Activated CD4-positive, CD25-positive, alpha-beta regulatory T cell treated with anti-CD3 and anti-CD28 coated beads, Interleukin-2, amount 50 U/mL, for 72 hours (primary cell): ENCODE results near the gene CD28.

ENCODE experiments used
- DNase-seq: peaks from one replicate; pipeline ENCODE4 v3.0.0; 2021

Gene CD28

DNA sequence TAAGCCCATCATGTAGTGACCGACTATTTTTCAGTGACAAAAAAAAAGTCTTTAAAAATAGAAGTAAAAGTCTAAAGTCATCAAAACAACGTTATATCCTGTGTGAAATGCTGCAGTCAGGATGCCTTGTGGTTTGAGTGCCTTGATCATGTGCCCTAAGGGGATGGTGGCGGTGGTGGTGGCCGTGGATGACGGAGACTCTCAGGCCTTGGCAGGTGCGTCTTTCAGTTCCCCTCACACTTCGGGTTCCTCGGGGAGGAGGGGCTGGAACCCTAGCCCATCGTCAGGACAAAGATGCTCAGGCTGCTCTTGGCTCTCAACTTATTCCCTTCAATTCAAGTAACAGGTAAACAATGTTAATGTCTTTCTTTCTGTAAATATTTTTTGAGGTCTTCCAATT, at the start of gene CD28:
CD28 (plus strand) TSS at position 237 of the 400 bp plus-strand sequence; CDS start at position 295, 58 bp downstream.
- DNase-seq: peak; percentile 83

DNA sequence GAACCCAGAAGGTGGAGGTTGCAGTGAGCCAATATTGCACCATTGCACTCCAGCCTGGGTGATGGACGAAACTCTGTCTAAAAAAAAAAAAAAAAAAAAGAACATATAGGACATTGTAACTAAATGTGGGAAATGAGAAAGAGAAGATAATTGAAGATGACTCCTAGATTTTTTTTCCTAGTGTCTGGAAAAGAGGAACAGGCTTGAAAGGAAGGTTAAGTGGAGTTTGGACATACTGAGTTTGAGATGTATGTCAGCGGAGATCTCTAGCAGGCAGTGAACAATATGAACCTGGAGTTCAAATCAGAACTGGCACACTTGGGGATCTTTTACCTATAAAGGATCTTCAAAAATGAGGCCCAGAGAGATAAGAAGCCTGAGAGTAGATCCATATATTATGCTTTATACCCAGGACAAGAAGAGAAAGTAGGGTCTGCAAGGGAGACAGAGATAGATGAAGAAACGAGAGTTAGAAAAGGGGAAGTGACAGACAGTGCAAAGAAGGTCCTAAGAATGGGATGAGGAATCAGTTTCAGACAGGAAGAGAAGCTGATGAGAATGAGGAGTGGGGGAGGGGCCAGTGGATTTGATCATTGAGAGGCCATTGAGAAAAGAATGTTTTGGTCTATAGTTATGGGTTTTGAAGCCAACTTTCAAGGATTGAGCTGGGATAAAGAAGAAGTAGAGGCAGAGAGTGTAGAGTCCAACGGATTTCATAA, 46.9 kb upstream of the CD28 start:
- no peak for DNase-seq

DNA sequence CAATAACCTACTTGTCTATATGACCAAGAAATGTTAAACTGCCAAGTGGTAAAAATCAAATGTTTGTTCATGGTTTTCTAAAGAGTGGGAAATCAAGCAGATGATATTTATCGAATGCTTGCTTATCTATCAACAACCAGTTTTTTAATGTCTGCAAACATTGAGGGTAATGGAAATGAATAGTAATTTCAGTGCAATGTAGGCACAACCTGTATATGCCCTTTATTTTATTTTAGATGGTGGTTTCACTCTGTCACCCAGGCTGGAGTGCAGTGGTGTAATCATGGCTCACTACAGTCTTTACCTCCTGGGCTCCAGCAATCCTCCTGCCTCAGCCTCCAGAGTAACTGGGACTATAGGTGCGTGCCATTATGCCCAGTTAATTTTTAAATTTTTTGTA, 46.0 kb upstream of the CD28 start:
- DNase-seq: no peak

DNA sequence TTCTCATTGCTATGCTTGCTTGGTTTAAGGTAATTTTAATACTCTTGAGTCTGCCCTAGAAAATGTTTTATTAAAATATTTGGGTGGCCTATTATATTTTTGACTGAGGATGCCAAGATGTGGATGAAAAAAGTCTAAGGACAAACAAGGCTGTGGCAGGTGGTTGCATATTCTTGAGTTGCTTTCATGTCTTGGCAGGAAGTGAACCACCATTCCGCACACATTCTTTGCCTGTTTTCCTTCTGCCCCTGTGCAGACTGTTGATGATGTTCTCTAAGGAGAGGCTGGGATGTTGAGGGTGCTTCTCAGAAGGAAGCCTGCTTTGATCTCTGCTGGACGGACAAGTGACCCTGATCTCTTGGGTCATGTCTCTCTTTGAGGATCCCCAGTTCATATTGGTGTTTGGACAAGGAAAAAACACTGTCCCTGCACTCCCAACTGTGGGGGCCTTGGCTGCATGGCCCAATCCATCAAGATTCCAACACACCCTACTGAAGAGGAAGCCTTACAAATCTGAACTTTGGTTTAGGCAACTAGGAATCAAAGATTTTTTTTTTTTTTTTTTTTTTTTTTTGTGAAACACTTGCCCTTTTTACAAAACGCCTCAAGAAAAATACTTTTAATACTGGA, 45.0 kb upstream of the CD28 start:
- no peak for DNase-seq

DNA sequence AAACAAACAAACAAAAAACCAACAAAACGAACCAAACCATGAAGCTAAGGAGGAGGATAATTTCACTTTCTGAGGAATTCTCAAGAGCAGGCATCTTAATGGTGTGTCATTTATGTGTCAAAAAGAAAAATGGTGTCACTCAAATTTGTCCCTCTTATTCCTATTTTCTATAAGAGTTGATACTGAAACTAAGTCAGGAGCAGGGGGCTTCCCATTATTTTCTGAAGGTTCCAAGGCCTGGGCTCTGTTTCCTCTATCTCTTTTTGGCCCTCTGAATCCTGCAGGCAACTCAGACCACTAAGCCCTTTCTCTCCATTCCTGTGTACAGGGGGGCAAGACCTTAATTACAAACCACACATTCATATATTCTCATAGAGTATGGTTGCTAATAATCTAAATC, 44.0 kb upstream of the CD28 start:
- no peak for DNase-seq

DNA sequence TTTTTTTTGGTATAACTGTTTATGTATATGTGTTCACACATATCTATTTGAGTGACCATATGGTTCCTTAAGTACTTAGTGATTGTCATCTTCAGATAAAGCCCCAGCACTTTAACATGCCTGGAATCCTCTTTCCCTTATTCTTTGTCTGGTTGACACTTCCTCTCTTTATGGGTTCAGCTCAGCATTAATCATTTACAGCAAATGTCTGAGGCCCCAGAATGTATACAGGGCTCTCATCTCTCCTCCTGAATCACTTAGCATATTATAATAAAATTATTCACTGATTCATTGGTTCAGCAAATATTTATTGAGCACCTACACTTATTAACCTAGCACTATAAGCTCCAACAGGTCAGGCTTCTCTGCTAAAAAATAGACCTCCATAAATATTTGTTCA, 43.5 kb upstream of the CD28 start:
- no peak for DNase-seq

DNA sequence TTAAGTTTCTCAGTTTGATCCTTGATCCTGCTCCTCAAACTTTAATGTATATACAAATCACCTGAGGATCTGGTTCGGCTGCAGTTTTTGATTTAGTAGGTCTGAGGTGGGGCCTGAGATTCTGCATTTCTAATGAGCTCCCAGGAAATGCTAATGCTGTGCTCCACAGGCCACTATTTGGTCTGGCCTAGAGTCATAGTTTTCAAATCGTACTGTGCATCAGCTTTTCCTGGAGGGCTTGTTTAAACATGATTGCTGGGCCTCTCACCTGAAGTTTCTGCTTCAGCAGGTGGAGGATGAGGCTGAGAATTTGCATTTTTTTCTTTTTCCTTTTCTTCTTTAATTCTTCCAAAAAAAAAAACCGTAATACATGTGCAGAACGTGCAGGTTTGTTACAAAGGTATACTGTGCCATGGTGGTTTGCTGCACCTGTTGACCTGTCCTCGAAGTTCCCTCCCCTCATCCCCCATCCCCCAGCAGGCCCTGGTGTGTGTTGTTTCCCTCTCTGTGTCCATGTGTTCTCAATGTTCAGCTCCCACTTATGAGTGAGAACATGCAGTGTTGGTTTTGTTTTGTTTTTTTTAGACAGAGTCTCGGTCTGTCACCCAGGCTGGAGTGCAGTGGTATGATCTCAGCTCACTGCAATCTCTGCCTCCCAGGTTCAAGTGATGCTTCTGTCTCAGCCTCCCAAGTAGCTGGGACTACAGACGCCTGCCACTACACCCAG, 42.2 kb upstream of the CD28 start:
- DNase-seq: no peak

DNA sequence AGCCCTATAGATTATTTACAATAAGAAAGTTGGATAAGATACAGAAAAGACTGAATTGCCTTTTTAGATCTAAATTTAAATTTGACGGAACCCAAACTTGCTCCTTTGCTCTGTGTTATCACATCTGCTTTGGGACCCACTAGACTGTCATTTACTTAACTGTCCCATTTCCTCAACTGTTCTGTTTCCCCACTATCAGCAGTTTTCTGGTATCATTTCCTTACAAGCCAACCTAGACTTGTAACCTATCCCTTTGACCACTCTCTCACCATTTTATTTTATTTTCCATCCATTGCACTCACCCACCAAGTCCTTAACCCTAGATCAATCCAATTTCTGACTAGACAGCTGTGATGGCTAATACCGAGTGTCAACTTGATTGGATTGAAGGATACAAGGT, 38.6 kb upstream of the CD28 start:
- DNase-seq: no peak

DNA sequence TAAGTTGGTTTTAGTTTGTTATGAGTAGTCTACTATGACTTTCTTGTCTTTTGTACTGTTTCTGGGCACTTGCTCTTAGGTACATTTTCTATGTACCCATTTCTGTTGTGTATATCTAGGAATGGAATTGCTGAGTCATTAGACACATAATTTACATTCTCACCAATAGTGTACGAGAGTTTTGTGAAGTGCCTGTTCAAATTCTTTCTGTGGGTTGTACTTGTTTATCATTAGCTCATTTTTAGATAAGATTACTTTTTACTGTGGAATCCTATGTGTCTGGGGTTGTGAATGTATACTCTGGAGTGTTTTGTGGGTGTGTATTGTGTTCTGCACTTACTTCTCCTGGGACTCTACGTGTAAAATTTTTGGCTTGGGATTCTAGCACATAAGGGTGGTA, 36.6 kb upstream of the CD28 start:
- DNase-seq: no peak

DNA sequence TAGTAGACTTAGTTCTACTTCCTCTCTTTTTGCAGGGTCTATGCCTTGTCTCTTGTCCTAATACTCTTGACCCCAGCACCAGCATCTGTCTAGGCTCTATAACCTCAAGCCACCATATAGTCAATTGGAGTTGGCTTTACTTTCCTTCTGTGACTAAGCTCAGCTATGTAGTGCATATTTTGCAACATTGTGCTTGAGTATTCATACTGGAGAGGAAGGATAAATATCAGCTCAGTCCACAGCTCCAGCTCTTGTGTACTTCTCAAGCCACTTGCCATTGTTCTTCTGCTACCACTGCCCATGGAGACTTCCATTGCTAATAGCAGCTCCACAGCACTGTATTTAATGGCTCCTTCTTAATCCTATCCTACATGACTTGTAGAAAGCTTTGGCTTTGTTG, 35.5 kb upstream of the CD28 start:
- DNase-seq: no peak

DNA sequence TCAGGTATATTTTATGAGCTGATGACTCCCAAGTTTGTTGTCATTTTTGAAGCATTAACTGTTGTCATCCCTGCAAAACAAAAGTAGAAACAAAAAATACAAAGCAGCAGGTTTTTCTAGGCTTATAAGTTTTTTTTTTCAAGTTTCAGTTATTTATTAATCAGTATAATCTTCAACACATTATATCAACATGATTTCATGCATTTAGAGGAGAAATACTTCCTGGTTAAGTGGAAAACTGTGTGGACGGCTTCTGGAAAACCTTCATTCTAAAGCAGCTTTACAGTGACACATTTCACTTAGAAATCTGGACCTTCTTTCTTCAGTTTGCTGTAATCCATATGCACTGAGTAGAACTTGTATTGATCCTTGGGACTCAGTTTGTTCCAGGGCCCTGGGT, 34.6 kb upstream of the CD28 start:
- no peak for DNase-seq

DNA sequence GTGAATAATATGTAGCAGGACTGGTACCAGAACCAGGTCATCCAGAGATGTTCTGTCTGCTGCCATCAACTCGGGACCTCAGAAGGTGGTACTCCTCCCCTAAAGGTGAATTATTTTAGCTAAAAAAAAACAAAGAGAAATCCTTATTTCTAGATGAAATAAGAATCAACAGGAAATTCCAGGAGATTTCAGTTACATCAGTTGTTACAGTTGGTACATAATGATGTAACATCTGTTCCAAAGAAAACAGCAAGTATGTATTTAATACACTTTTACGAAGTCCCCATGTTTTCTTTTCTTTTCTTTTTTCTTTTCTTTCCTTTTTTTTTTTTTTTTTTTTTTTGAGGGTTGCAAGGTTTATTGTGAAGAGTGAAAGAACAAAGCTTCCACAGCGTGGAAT, 33.6 kb upstream of the CD28 start:
- DNase-seq: no peak

DNA sequence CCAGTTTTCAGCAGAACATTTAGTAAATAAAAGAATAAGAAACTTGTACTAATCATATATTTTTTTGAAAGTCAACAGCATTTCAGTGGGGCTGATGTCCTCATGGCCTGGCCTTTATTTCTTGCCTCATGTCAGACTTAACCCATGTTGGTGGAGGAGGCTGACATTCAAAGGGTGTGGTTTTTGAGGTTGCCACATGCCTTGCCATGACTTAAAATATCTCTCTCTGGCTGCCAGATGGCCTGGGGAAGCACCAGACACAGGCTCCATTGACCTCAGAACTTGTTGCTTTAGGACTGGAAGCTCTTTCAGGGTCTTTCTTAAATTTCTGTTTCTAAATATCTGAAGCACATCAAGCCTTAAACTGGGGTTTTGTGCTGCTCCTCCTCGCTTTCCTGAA, 32.5 kb upstream of the CD28 start:
- DNase-seq: no peak

DNA sequence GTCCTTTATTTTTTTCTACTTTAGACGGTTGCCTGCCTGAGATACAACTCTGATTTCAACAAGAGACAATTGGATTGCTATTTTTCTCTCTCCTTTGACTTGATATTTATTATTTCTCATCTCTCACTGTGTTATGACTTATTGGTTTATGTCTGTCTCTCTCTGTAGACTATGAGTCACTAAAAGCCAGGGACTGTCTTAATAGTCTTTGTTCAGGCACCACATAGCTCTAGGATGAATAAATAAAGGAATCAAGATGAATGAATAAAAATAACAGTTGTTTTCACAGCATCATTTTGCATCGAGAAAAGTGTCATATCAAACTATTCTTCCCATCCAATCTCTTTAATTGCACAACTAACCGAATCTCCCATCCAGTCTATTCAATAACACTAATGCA, 31.4 kb upstream of the CD28 start:
- no peak for DNase-seq

DNA sequence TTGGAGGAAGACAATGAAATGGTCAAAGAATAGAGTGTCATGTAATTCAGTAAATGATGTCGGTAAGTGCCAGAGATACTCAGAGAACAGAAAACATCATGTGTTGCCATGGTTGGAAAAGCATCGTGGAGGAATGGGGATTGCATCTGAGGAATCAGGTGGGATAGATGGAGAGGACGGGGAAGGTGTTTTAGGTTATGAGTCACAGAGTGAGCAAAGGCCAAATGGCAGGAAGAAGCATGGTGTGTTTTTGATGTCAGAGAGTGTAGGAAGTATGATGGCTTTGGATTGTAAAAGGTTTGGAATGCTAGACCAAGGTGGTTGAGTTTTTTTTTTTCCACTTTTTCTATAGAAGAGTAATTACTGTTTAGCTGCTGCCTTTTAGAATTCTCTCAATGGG, 27.5 kb upstream of the CD28 start:
- DNase-seq: no peak

DNA sequence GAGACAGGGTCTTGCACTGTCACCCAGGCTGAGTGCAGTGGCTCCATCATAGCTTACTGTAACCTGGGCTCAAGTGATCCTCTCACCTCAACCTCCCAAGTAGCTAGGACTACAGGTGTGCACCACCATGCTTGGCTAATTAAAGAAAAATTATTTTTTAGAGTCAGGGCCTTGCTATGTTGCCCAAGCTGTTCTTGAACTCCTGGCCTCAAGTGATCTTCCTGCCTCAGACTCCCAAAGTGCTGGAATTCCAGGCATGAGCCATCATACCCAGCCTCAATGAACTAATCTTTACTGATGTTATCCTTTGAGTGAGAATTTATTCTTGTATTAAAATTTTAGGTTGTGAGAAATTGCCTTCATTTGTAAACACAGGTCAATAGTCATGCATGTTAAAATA, 27.0 kb upstream of the CD28 start:
- no peak for DNase-seq

DNA sequence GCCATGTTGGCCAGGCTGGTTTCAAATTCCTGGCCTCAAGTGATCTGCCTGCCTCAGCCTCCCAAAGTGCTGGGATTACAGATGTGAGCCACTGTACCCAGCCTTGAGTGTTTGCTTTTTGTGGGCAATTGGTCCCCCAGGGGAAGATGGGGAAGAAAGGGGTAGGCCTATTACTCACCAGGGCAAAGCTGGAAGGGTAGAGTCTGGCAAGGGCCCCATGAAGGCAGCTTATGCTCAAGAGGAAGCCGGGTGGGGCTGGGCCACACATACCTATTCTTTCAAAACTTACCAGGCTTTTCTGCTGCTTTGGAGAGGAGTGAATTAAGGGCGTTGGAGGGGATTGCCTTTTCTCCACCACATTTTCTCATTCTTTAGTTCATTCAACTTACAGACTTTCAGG, 24.5 kb upstream of the CD28 start:
- no peak for DNase-seq

DNA sequence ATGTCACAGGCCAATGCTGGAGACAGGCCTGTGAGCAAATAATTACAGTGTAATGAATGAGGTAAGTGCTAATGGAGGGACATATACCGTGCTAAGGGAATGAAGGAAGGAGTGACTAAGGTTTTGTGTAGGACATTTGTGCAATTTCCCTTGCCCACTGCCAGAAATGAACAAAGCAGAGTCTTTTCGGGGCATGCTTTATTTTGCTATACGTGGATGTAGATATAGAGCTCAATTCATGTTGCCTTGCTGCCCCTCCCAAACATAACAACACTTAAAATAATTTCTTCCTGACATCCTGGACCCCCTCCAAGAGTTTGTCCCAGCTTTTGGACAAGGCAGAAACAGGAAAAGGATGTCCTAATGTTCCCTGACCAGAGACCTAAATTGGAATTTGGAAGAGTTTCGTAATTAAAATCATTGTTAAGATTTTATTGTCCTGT, 23.7 kb upstream of the CD28 start:
- DNase-seq: no peak

DNA sequence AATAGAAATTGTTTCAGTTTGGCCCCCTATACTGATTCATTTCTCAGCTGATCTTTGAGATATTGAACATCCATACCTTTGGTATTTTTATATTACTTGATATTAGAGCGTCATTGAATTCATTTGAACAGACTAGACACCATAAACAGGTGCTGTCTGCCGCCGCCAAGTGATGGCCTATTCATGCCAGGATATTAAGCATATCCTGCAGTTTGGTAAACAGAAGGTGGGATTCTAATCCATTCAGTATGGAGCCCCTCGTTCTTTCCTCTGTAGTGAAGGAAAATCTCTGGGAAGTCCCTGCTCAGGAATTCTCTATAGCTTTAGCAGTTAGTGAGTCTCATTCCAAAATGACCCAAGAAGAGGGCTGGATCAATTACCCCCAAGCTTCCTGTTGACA, 23.0 kb upstream of the CD28 start:
- no peak for DNase-seq

DNA sequence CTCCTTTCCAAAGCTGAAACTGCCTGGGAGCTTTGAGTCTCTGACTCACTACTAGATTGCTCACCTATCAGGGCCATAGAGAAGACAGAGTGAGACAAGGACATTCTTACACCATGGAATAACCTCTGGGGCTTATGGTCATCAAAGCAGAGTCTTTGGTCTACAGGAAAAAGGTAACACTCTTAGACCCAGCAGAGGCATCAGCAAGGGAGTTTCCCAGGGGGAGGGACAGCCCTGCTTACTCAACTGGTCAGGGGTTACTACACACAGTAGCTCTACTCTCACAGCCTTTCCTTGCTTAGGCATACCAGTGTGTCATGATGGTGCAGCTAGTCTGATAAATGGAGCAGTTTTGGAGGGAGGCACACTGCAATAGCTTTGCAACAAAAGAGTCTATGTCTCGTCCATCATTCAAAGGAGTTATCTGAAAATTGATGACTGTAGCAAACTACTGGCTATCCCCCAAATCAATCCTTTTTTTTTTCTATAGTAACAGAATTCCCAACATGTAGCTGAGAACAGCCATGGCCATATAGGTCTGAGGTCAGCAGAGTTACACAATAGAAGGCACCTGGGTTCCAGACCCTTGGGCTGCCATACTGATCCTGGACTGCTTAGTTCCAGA, 22.4 kb upstream of the CD28 start:
- no peak for DNase-seq

DNA sequence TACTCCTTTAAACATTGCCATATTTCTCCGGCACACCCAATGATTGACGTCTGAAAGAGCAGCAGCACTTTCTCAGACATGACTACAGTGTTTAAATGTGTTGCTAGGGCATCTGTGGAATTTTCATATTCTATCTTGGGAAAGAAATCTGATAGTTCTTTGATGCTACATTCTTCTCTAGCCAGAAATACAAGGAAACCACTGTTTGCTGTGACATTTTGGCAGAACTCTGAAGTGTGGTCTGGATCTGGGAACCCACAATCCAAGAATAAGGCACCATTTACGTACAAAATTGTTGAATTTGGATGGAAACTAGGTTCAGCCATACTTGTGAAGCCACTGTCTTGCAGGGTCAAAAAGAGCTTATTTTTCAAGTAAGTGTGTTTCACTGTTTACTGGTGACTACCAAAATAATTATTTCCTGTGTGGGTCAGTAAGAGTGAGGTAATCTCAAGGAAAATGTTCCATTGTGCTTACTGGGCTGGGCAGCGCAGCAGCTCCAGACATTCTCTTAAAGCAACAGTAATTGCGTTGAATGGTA, 21.3 kb upstream of the CD28 start:
- no peak for DNase-seq

DNA sequence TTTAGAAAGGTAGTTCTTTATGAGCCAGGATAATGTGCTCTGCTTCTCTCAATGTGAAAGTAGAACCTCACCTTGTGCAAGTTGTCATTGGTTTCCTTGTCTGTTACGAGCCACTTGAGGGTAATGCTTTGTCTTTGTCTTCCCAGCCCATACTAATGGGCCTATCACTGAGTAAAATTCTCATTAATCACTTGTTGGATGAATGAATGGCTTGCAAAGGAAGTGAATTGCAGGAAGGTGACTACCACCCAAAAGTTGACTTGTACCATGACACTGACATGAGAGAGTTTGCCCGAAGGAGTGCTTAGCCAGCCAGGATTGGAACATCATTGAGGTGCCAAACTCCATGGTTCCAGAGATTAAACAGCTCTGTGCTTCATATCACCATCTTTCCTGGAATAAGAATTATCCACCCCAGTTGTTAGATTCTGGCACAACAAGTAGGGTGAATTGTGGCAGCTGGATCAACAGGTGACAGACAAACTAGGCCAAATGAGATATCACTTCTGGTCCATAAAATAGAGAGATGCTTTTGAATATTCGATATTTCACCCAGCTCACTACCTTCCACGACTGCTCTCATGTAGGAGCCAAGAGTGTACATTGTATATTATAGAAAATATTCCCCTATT, 20.5 kb upstream of the CD28 start:
- DNase-seq: no peak

DNA sequence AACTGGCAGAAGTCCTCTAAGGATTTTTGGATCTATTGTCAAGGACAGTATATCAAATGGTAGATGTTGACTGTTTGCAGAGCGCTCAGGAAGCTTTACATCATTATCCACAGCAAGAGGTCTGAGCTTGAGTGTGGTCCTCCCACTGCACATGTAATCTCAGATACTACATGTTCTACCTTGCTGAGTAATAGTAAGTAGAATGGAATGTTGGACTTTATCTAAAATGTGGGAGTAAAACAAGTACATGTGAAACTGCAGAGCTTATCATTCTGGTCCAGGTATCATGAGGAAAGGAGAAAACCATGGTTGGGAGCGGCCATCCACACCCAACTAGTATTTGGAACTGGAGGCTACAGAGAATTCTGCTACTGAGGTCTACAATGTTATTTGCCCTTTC, 19.3 kb upstream of the CD28 start:
- DNase-seq: no peak
